HPDE6-E6E7 (cell line): Measurements from ENCODE around the gene KCND1.
"Not testable (repeated sequence)": the region's sequence is repeated elsewhere in the genome, so short reads cannot be mapped to it uniquely, and the experiment has no call there.

Experiments
- DNase-seq: peaks from one replicate; pipeline ENCODE4 v3.0.0; 2011; ENCODE audit warnings: missing footprints; ENCODE audit errors: extremely low spot score

KCND1 gene

DNA sequence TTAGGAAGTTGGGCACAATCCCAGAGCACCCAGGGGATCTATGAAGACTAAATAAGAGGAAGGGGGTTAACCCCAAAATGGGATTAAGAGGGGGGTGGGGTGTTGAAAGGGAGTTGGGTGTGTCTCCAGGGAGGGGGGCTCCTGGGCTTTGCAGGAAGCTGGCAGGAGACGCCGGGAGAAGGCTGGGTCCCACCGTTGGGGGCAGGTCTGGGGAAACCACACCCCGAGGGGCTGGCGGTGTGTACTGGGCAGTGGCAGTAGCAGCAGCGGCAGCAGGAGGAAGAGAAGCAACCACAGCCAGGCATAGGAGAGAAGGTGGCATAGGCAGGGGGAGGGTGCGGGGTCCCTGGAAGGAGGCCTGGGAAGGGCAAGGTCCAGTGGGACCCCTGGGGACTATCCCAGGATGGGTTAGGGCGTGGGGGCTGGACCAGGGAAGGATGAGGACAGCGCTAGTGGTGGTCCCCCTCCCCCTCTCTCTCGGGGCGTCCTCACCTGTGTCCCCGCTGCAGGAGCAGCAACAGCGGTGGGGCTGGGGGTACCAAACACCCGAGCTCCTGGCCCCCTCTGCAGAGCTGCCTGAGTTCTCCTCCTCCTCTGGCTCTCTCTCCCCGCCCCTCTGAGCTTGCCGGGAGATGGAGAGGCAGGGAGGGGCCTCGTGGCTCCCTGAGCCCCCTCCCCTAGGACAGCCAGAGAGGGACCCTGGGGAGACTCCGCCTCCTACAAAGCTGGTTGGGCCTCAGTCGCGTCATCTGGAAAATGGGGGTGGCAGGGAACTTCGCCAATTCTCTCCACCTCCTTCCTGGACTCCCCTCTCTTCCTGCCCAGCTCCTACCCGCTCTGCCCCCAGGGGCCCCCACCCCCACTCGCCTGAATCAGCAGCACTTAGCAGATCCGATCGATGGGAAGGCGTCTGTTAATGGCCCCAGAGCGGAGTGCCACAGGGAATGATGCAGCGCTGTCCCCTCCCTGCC lies at the start of gene KCND1:
Gene KCND1, minus strand, starts transcription at position 596 of the 971 bp plus-strand sequence. CDS start 1,573 bp downstream, outside the sequence.
- DNase-seq: no peak

DNA sequence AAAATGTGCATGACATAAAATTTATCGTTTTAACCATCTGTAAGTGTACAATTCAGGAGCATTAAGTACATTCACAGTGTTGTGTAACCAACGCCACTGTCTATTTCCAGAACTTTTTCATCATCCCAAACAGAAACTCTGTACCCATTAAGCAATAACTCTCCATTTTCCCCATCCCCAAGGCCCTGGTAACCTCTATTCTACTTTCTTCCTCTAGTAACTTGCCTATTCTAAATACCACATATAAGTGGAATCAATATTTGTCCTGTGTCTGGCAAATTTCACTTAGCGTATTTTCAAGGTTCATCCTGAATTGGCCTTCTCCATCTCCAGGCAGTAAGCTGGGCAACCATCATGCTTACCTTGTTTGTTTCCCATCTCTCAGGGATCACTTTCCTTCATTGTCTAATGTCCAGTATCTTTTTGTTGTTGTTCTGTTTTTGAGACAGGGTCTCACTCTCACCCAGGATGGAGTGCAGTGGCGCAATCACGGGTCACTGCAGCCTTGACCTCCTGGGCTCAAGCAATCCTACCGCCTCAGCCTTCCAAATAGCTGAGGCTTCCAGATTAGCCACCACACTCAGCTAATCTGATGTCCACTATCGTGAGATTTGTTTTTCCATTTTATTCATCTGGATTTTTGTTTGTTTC lies 48.1 kb upstream of the KCND1 start:
- DNase-seq: no peak

DNA sequence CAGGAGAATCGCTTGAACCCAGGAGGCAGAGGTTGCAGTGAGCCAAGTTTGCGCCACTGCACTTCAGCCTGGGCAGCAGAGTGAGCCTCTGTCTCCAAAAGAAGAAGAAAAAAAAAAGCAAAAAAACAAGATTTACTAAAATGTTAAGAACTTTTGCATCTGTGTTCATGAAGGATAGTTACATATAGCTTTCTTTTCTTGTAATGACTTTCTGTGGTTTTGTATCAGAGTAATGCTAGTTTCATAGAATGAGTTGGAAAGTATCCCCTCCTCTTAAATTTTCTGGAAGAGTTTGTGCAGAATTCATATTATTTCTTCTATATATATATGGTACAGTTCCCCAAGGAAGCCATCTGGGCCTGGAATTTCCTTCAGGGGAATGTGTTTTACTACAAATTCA lies 47.4 kb upstream of the KCND1 start:
- no peak for DNase-seq

DNA sequence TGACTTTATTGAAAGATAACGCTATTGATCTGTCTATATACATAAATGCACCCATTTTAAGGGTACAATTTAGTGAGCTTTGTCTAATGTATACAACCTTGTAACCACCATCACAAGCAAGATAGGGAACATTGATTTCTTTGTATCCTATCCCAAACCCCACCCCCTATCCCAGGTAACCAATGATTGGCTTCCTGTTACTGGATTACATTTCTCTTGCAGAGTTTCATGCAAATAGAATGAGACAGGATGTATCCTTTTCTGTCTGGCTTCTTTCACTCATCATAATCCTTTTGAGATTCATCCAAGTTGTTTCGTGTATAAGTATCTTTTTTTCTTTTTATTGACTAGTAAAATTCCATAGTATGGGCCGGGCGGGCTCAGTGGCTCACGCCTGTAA lies 32.1 kb upstream of the KCND1 start:
- DNase-seq: no peak

DNA sequence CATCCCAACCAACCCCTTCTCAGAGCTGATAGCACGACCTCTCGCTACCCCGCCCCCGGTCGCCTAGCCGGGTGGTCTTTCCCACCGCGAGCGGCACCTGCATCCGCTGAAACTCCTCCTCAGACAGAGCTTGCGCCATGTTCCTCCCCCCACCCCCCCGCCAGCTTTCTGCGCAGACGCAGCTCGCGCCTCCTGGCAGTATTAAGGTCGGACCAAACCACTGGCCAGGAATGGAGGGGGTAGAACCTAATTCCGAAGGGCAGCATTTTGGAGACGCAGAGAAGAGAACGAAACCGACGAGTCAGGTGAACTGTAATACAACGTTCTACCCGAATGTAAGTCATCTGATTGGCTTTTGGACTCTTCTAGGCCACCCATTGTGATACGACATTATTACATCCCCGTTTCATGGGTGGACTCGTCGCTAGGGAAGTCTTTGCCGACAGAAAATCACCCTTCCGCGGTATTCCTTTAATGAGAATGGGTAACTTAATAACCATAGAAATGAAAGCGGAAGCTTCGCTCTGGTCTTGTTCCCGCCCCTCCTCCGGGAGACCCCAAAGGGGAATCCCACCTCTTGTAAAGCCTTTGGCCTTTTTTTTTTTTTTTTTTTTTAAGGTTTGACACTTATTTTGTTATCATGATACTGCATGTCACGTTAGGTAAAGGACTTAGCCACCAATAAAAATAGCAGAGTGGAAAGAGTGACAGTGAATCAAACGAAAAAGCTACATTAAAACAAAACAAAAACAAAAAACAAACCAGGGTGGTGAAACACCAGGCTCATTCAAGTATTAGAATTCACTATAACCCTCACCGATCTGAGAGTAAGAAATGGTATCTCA lies 30.7 kb upstream of the KCND1 start, which contains the start of gene GRIPAP1:
Gene GRIPAP1, minus strand, starts transcription at position 174 of the 845 bp plus-strand sequence. Its CDS starts 35 bp downstream, at position 139.
- peak; percentile 58 for DNase-seq

DNA sequence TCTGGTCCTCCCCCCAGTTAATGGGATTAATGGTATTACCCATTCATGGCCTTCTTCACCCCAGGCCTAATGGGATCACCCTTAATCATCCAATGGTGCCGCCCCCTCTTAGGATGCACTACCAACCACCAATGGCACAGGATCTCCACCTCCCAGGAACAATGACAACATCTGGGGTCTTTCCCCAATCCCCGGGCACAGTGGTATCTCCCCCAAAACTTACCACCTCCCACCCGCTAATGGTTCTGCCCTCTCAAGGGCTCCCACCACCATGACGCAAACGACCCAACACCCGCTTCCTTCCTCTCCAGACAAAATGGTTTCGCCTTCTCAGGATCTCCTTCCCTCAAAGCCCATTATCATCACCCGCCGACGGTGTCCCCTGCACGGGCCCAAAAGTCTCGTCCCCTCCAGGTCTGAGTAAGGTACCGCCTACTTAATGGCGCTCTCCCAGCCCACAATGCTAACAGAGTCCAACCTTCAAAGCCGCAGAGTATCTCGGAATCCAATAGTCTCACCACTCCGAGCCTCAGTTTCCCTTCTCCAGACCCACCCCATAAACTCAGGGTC lies 30.0 kb upstream of the KCND1 start:
- peak; percentile 20 for DNase-seq

DNA sequence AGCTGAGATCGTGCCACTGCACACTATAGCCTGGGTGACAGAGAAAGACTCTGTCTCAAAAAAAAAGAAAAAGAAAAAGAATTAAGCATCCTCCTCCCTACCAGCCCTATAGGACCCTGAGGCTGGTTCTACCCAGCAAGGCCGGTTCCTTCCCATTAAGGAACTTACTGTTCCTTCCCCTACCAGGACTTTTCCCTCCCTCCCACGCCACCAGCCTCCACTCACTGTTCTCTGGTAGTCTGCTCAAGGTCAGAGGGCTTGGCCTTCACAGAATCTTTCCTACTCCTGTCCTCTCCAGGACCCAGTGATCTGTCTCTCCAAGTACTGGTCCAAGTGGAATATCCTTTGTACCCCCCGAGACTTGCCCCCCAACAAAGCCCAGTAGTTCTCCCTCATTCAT lies 29.0 kb upstream of the KCND1 start:
- no peak for DNase-seq

DNA sequence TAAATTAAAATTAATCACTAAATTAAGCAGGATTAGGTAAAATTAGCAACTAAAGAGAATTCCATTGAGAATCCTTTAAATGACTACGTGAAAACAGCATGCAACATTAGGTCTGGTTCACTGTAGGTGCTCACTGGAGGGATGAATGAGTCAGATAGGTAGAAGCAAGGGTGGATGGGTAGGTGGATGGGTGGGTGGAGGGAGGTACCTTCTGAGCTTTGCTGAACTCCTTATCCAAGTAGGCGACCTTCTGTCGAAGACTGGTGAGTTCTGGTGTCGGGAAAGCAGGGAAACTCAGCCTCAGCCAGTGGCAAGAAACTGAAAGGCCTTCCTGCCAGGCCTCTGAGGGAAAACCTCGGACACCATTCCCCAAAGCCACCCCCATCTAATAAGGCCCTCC lies 27.4 kb upstream of the KCND1 start:
- no peak for DNase-seq

DNA sequence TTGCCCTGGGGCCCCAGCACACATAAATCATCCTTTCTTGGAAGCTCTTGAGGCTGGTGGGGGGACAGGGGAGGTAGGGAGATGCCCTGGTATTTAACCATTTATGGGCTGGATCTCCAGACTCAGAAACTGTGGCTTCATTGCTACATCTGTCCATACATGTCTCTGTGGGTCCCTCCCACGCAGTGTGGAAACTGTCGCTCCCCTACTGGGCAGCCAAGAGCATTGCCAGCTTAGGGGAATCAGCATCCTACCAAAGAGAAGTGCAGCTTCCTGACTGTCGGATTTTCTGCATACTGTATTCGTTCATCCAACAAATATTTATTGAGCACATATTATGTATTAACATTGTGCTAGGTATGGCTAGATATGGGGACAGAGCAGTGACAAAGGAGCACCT lies 26.7 kb upstream of the KCND1 start:
- DNase-seq: no peak

DNA sequence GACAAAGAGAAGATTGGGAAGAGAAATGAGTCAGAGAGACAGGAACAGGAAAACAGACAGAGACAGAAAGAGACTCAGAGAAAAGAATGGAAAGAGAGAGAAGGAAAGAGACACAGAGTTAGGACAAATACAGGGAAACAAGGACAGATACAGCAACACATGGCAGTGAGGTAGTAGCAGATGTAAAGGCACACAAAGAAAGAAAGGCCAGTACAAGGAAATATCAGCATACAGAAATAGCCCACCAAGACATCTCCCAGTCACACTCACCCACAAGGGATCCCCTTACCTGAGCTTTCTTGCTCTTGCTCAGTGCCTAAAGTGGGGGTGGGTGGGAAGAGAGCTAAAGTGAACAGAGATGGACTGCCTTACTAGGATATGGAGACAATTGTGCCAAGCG lies 26.2 kb upstream of the KCND1 start:
- no peak for DNase-seq

DNA sequence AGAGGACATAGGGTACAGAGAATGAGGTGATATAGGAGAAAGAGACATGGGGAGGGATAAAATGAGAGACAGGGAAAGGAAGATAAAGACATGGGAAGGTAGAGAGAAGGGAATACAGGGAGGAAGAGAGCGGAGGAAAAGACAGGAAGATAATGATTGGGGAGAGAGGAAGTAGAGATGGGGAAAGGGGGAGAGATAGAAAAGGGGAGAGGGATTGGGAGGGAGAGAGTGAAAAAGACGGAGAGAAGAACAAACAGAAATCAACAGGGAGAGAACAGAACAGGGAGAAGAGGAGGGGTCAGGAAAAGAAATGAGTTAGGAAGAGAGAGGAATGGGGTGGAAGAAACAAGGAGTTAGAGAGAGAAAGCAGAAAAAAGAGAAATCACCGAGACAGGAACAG lies 25.8 kb upstream of the KCND1 start:
- DNase-seq: no peak

DNA sequence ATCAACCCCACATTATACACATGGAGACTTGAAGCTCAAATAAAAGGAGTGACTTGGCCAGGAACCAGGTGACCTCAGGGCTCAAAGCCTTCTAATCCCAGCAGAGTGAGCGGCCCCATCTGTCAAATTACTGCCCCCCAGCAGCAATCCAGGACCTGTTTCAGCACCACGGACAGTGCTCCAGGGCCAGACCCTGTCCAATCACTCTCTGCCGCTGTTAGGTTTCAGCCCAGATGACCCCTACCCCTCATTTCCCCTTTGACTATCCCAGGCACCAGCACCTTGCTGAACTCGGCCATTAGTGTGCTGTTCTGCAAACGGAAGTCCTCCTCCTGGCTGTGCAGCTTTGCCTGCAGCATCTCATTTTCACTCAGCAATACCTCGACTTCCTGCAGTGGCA lies 25.3 kb upstream of the KCND1 start:
- no peak for DNase-seq

DNA sequence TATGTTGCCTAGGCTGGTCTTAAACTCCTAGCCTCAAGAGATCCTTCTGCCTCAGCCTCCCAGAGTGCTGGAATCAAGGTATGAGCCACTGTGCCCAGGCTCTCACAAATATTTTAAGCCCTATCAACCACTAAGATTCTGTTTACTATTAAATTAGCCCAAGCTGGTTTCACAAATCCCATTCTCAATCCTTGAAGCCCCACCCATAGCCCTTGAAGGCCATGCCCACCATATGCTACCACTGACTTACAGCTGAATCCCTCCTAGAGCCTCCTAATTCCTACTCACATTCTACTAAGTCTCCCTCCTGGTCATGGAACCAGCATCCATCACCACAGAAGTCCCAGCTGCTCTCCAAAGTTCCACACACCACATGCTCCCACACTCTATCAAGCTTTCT lies 20.7 kb upstream of the KCND1 start:
- no peak for DNase-seq

DNA sequence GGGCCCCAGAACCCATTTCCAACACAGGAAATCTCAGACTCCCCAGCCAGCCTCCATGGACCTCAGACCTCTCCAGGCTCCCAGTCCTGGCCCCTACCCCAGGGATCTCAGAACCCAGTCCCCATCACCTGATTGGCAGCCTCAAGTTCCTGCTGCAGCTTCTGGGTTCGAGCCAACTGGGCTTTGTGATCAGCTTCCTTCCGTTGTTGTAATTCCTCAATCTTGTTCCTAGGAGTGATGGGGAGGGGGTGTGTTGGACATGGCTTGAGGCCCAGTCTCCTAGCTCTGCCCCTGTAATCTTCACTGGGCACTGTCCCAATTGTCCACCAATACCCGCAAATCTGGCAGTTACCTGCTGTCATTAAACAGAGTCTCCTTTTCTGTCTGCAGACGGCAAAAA lies 17.8 kb upstream of the KCND1 start:
- DNase-seq: no peak

DNA sequence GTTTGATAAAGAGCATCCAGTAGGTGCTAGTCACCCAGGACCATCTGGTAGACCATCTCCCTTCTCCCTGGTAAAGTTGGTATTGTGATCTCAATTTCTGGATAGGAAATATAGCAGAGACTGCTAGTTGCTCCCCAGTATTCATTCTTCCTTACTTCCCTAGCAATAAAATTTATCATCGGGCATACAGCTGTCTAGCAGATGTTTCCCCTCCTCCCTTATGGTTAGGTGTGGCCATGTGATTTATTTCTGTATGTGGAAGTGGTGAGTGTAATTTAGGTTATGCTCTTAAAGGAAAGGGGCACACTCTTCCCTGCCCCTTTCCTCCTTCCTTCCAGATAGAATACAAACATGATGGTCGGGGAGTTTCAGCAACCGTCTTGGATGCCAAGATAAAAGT lies 12.3 kb upstream of the KCND1 start:
- DNase-seq: no peak

DNA sequence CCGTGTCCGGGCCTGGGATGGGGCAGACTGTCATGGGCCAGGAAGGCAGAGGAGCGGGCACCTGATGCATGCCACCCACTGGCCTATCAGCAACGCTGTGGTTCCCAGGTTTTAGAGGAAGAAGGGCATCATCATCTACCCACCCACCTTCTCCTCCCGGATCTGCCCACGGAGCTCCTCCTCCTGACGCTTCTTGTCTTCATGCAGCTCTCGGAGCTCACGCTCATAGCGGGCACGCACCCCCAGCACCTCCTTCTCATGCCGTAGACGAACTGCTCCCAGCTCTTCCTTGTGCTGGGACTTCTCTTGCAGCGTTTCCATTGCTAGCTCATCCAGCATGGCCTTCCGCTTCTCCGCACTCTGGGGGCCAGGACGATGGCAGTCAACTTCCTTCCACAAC lies 11.4 kb upstream of the KCND1 start:
- no peak for DNase-seq

DNA sequence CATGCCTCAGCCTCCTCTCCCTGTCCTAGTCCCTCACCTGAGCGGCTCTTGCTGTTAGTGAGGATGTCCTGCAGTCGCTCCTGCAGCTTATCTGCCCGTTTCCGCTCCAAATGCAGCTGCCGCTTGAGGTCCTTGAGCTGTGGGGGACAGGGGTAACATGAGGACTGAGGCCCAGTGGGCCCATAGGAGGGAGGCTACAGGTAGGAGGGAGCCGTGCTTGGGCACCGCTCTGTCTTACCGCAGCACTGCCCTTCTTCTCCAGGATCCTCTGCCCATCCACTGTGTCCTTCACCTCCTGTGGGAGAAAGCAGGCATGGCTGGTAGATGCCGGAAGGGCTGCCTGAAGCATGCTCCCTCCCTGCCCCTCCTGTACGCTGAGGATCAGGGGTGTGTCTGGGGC lies 9.5 kb upstream of the KCND1 start:
- no peak for DNase-seq

DNA sequence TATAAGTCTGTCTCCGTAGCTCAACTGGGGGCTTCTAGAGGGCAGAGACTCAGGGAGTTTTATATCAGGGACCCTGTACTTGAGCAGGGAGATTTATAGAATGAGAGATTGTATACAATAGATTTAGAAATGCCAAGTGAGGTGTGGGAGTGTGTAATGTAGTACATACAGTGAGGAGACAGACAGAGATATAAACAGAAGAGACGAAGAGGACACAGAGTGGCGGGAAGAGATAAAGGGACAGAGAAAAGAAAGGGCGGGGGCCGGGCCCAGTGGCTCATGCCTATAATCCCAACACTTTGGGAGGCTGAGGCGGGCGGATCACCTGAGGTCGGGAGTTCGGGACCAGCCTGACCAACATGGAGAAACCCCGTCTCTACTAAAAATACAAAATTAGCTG lies 8.7 kb upstream of the KCND1 start:
- DNase-seq: not testable (repeated sequence)

DNA sequence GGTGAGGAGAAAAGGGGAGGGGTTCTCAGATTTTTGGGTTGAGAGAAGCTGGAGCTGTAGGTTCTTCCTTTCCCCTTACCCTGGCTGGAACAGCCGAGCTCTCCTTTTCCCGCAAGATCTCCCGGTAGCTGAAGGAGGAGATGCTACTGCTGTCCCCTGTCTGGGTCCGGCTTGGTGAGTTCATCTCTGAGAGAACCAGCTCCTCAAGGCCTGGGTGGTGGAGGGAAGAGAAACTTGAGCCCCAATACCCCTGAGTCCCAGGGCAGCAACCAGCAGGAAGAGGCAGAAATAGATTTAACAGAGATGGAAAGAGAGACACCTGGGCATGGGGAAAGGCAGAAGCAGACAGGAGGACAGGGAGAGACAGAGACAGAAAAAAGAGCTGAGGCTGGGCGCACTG lies 6.6 kb upstream of the KCND1 start:
- no peak for DNase-seq

DNA sequence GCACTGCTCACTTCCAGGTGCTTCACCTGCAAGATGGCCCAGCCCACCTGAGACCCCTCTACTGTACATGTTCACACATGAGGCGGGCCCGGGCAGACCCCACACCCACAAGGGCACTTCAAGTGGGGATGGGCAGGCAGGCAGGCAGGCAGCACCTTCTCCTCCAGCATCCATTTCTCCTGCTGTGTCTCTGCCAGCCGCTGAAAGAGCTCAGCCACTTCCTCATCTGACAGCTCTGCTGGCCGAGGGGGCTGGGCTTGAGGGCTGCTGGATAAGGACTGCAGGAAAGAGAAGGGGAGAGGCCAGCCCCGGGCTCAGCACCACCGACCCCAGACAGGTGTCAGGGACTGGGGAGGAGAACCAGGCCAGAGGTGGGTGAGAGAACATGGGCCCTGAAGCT lies 4.4 kb upstream of the KCND1 start:
- DNase-seq: no peak

DNA sequence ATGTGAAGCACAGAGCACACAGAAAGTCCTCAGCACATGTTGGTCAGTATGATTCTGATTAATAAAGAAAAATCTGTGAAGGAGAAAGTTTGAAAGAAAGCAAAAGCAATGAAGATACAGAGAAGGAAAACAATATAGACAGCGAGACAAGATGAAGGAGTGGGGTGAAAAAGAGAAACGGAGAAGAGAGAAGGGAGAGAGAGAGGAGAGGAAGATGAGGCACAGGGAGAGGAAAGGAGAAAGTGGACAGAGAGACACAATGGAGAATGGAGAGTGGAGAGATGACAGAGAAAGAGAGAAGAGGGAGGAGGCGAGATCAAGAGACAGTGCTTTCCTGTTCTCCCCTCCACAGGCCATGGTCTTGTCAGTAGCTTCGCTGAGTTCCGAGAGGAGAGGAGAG lies 3.9 kb upstream of the KCND1 start:
- no peak for DNase-seq

DNA sequence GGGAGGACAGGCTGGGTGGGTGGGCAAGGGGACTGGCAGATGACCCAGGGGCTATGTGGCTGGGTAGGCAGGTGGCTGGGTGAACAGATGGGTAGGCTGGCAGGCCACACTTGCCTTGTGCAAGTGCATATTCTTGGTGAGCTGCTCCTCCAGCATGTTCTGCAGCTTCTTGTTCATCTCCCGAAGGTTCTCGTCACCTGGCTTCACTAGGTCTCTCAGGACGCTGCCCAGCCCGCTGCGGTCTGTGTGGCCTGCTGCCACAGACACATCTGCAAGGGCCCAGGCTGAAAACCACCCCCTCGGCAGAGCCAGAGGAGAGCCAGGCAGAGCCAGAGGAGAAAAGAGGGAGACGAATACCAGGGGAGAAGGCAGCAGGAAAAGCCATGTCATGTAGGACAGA lies 3.4 kb upstream of the KCND1 start:
- DNase-seq: no peak
